Measurements from ENCODE around the gene ENTREP1.

- TF ChIP-seq CTCF (IDR thresholded peaks at IDR 0.05 in 8 of 11, conservative IDR thresholded peaks at IDR 0.05 in 3 of 11) (no peak), POLR2A (IDR thresholded peaks at IDR 0.05) (no peak), POLR2AphosphoS5 (IDR thresholded peaks at IDR 0.05) (no peak)
Observed at GRCh38 chr9:69299826-69300225, 25.2 kb upstream of the ENTREP1 start.
